CD4-positive, CD25-positive, alpha-beta regulatory T cell (primary cell): Measurements from ENCODE around the gene MAN1A1. TPM values are rescaled to one million over a fixed set of nuclear protein-coding genes. Genes with fewer than 3 reads are reported as not detected.

Experiments
- ATAC-seq, 2 donors: fragments of 150-1000 bp; cut with Tn5 transposase; one replicate each; pipeline ENCODE4 v1.10.0; 2021; ENCODE audit warnings: low read depth in 2 of 2, moderate number of reproducible peaks in 2 of 2, moderate library complexity in 1 of 2
- DNase-seq, 3 donors: peaks; one replicate each; pipeline versions ENCODE4 v3.0.0 to v3.0.0-alpha.2; 2012 to 2022; ENCODE audit warnings: mixed read lengths in 1 of 3
- H3K27ac ChIP-seq: one replicate; pipeline ENCODE4 v1.7.0; 2013; ENCODE audit warnings: mild to moderate bottlenecking, low read length; ENCODE audit not compliant: insufficient read depth, poor library complexity, severe bottlenecking
- H3K27me3 ChIP-seq: one replicate; pipeline ENCODE4 v1.7.0; 2013; ENCODE audit warnings: low read length; ENCODE audit not compliant: control insufficient read depth, insufficient read depth
- H3K36me3 ChIP-seq: one replicate; pipeline ENCODE4 v1.7.0; 2013; ENCODE audit warnings: mild to moderate bottlenecking, low read length, moderate library complexity; ENCODE audit not compliant: control insufficient read depth, insufficient read depth
- H3K4me1 ChIP-seq: 2 replicates; pipeline ENCODE4 v1.7.0; 2013; ENCODE audit warnings: mild to moderate bottlenecking, low read length; ENCODE audit not compliant: insufficient read depth, control insufficient read depth, poor library complexity, severe bottlenecking
- H3K4me3 ChIP-seq: one replicate; pipeline ENCODE4 v1.7.0; 2013; ENCODE audit warnings: low read depth, mild to moderate bottlenecking, low read length, moderate library complexity
- H3K9me3 ChIP-seq, 2 experiments: 1 replicate in 1 of 2; 2 replicates in 1 of 2; pipeline ENCODE4 v1.7.0; 2013; ENCODE audit warnings: low read length in 2 of 2, mild to moderate bottlenecking in 1 of 2, moderate library complexity in 1 of 2; ENCODE audit not compliant: control insufficient read depth in 2 of 2
- H3K27ac Mint-ChIP-seq, 3 donors: one replicate each; pipeline ENCODE4 v1.8.0; 2020 to 2022; ENCODE audit warnings: mild to moderate bottlenecking in 3 of 3, mixed read lengths in 3 of 3, moderate library complexity in 2 of 3
- H3K27me3 Mint-ChIP-seq: one replicate; pipeline ENCODE4 v1.8.0; 2022; ENCODE audit warnings: mild to moderate bottlenecking, mixed read lengths
- H3K36me3 Mint-ChIP-seq: one replicate; pipeline ENCODE4 v1.8.0; 2020; ENCODE audit warnings: mixed read lengths
- H3K4me1 Mint-ChIP-seq, 4 donors: one replicate each; pipeline ENCODE4 v1.8.0; 2020 to 2022; ENCODE audit warnings: mixed read lengths in 4 of 4, mild to moderate bottlenecking in 1 of 4
- H3K4me3 Mint-ChIP-seq, 4 donors: one replicate each; pipeline ENCODE4 v1.8.0; 2020 to 2022; ENCODE audit warnings: mild to moderate bottlenecking in 4 of 4, mixed read lengths in 4 of 4, moderate library complexity in 3 of 4
- H3K9me3 Mint-ChIP-seq, 7 donors: one replicate each; pipeline ENCODE4 v1.8.0; 2020 to 2022; ENCODE audit warnings: mixed read lengths in 7 of 7, mild to moderate bottlenecking in 3 of 7, moderate library complexity in 2 of 7
- polyA plus RNA-seq, 4 donors: library from polyadenylated mRNA; unstranded; fragments of 300-500 nt; fragmentation: Illumina TruSeq; gene quantifications; one replicate each; pipeline ENCODE4 v1.2.3, GENCODE V29; 2021
- total RNA-seq: library from RNA; stranded (reverse); gene quantifications from one replicate; pipeline ENCODE4 v1.2.3, GENCODE V29; 2022

Gene MAN1A1
- total and polyA plus RNA-seq, 5 donors from 2014 or later: 10.7 to 20.6 (median 13.6) TPM

DNA sequence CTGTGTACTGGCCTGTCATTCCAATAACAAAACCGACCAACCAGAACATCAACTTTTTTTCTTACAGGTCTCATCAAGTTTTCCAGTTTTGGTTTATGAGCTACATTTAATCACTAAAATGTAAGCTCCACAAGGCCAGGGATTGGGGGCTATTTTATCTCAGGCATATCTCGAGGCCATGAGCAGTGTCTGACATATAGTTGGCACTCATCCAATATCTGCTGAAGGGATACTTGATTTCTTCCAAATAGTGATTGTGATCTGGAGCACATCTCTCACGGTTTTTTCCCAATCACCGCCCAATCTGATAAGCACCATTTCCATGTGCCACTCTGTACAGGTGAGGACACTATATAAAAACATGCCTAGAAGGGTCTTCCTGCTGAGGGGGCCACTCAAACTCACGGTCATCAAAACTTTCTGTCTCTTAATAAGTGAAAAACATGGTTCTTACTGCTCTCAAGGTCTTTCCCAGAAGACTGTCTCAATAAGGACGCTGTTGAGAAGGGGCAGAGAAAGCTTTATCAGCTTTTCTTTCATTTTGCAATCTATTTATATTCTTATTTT is 65.5 kb downstream of the MAN1A1 start:
- H3K4me3 Mint-ChIP-seq: no peak overlapping the region
- H3K9me3 Mint-ChIP-seq: no peaks in the 10 kb centered on the region
- no peaks in the 10 kb centered on the region for H3K27me3 Mint-ChIP-seq
- no peak overlapping the region for H3K4me3 ChIP-seq
- peaks cover 2% of the 10 kb centered on the region for H3K36me3 ChIP-seq
- H3K36me3 Mint-ChIP-seq: peaks cover 8% of the 10 kb centered on the region
- H3K4me1 ChIP-seq: no peaks in the 10 kb centered on the region
- ATAC-seq (no peak), DNase-seq (no peak)
- no peak overlapping the region for H3K27ac ChIP-seq
- no peaks in the 10 kb centered on the region for H3K9me3 ChIP-seq
- no peaks in the 10 kb centered on the region for H3K27me3 ChIP-seq
- H3K4me1 Mint-ChIP-seq: peaks cover 2 to 13% (median 10%) of the 10 kb centered on the region in 4 donors
- H3K27ac Mint-ChIP-seq: no peak overlapping the region

- peak overlapping the region in 1 of 3 donors; percentile 50 for H3K27ac Mint-ChIP-seq
- peaks cover 8% of the 10 kb centered on the region for H3K36me3 Mint-ChIP-seq
- no peaks in the 10 kb centered on the region for H3K27me3 Mint-ChIP-seq
- Histone ChIP-seq H3K4me1 (no peaks in the 10 kb centered on the region), H3K4me3 (no peak overlapping the region), H3K27ac (no peak overlapping the region), H3K36me3 (peaks cover 2% of the 10 kb centered on the region), H3K9me3 (no peaks in the 10 kb centered on the region), H3K27me3 (no peaks in the 10 kb centered on the region)
- no peak for DNase-seq
- H3K9me3 Mint-ChIP-seq: no peaks in the 10 kb centered on the region
- no peak overlapping the region for H3K4me3 Mint-ChIP-seq
- ATAC-seq: no peak
- peaks cover 2 to 13% (median 10%) of the 10 kb centered on the region in 4 donors for H3K4me1 Mint-ChIP-seq
Measured at GRCh38 chr6:119283214-119283613, 66.3 kb downstream of the MAN1A1 start.

GRCh38 chr6:119280668-119281067 is 68.9 kb downstream of the MAN1A1 start:
- Histone ChIP-seq H3K36me3 (no peaks in the 10 kb centered on the region), H3K4me1 (no peaks in the 10 kb centered on the region), H3K9me3 (no peaks in the 10 kb centered on the region), H3K27ac (no peak overlapping the region), H3K27me3 (no peaks in the 10 kb centered on the region), H3K4me3 (no peak overlapping the region)
- Mint-ChIP-seq H3K9me3 (peaks cover 0 to 2% (median 0%) of the 10 kb centered on the region in 7 donors), H3K4me3 (no peak overlapping the region), H3K36me3 (peaks cover 11% of the 10 kb centered on the region), H3K27ac (no peak overlapping the region), H3K27me3 (no peaks in the 10 kb centered on the region), H3K4me1 (peaks cover 4 to 10% (median 7%) of the 10 kb centered on the region in 4 donors)
- DNase-seq (no peak), ATAC-seq (no peak)

GRCh38 chr6:119280080-119280479 is 69.5 kb downstream of the MAN1A1 start:
- peaks cover 0 to 10% (median 7%) of the 10 kb centered on the region in 4 donors for H3K4me1 Mint-ChIP-seq
- Histone ChIP-seq H3K36me3 (no peaks in the 10 kb centered on the region), H3K9me3 (no peaks in the 10 kb centered on the region), H3K4me1 (no peaks in the 10 kb centered on the region), H3K27me3 (no peaks in the 10 kb centered on the region), H3K27ac (no peak overlapping the region), H3K4me3 (no peak overlapping the region)
- H3K4me3 Mint-ChIP-seq: no peak overlapping the region
- ATAC-seq (no peak), DNase-seq (no peak)
- H3K27ac Mint-ChIP-seq: no peak overlapping the region
- peaks cover 11% of the 10 kb centered on the region for H3K36me3 Mint-ChIP-seq
- H3K9me3 Mint-ChIP-seq: peaks cover 0 to 2% (median 0%) of the 10 kb centered on the region in 7 donors
- H3K27me3 Mint-ChIP-seq: no peaks in the 10 kb centered on the region

- Mint-ChIP-seq H3K4me1 (peaks cover 0 to 8% (median 7%) of the 10 kb centered on the region in 4 donors), H3K36me3 (peaks cover 10% of the 10 kb centered on the region), H3K9me3 (peaks cover 0 to 2% (median 0%) of the 10 kb centered on the region in 7 donors), H3K4me3 (no peak overlapping the region), H3K27me3 (no peaks in the 10 kb centered on the region), H3K27ac (no peak overlapping the region)
- no peaks in the 10 kb centered on the region for H3K27me3 ChIP-seq
- DNase-seq (no peak), ATAC-seq (no peak)
- H3K27ac ChIP-seq: no peak overlapping the region
- no peaks in the 10 kb centered on the region for H3K36me3 ChIP-seq
- no peaks in the 10 kb centered on the region for H3K9me3 ChIP-seq
- H3K4me1 ChIP-seq: no peaks in the 10 kb centered on the region
- no peak overlapping the region for H3K4me3 ChIP-seq
Measured at GRCh38 chr6:119278625-119279024, 70.9 kb downstream of the MAN1A1 start.

DNA sequence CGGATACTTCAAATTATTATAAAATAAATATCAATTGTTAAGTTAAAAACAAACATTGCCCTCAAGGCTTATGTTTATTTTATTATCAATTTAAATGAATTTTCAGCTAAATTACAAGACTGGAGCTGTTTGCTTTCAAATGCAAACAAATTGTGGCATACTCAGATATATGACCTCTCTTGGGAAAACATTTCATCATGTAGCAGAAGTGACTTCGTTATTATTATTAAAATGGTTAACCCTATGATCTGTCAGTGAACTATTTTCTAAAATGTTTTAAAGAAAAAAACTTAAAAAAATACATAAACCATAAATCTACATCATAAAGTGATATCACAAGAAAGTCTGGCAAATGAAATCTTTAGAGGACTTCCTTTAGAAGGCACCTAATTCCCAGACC is 72.5 kb downstream of the MAN1A1 start:
- no peak for DNase-seq
- Histone ChIP-seq H3K36me3 (no peaks in the 10 kb centered on the region), H3K9me3 (no peaks in the 10 kb centered on the region), H3K27me3 (no peaks in the 10 kb centered on the region), H3K4me3 (no peak overlapping the region), H3K4me1 (no peaks in the 10 kb centered on the region), H3K27ac (no peak overlapping the region)
- no peaks in the 10 kb centered on the region for H3K27me3 Mint-ChIP-seq
- no peak overlapping the region for H3K4me3 Mint-ChIP-seq
- H3K4me1 Mint-ChIP-seq: peaks cover 0 to 3% (median 0%) of the 10 kb centered on the region in 4 donors
- H3K36me3 Mint-ChIP-seq: peaks cover 7% of the 10 kb centered on the region
- no peak for ATAC-seq
- no peak overlapping the region for H3K27ac Mint-ChIP-seq
- H3K9me3 Mint-ChIP-seq: peaks cover 0 to 4% (median 0%) of the 10 kb centered on the region in 7 donors

GRCh38 chr6:119276211-119276610 is 73.3 kb downstream of the MAN1A1 start:
- Mint-ChIP-seq H3K4me3 (no peak overlapping the region), H3K4me1 (peaks cover 0 to 3% (median 0%) of the 10 kb centered on the region in 4 donors), H3K27me3 (no peaks in the 10 kb centered on the region), H3K36me3 (peaks cover 7% of the 10 kb centered on the region), H3K9me3 (peaks cover 0 to 7% (median 2%) of the 10 kb centered on the region in 7 donors), H3K27ac (no peak overlapping the region)
- ATAC-seq (no peak), DNase-seq (no peak)
- Histone ChIP-seq H3K4me3 (no peak overlapping the region), H3K27me3 (no peaks in the 10 kb centered on the region), H3K27ac (no peak overlapping the region), H3K9me3 (peaks cover 0 to 6% of the 10 kb centered on the region in 2 experiments), H3K36me3 (no peaks in the 10 kb centered on the region), H3K4me1 (no peaks in the 10 kb centered on the region)

- H3K27ac Mint-ChIP-seq: no peak overlapping the region
- H3K4me3 Mint-ChIP-seq: no peak overlapping the region
- Histone ChIP-seq H3K4me3 (no peak overlapping the region), H3K4me1 (no peaks in the 10 kb centered on the region), H3K27me3 (no peaks in the 10 kb centered on the region), H3K36me3 (no peaks in the 10 kb centered on the region), H3K27ac (no peak overlapping the region), H3K9me3 (peaks cover 9 to 16% of the 10 kb centered on the region in 2 experiments)
- no peaks in the 10 kb centered on the region for H3K27me3 Mint-ChIP-seq
- peaks cover 18% of the 10 kb centered on the region for H3K36me3 Mint-ChIP-seq
- H3K4me1 Mint-ChIP-seq: peaks cover 0 to 4% (median under 1%) of the 10 kb centered on the region in 4 donors
- ATAC-seq: no peak
- H3K9me3 Mint-ChIP-seq: peaks cover 0 to 15% (median 5%) of the 10 kb centered on the region in 7 donors
- no peak for DNase-seq
Measured at GRCh38 chr6:119274197-119274595, 75.4 kb downstream of the MAN1A1 start.
